IMR-90 (cell line): ENCODE data around the gene MCF2L. TPM values are rescaled to one million over a fixed set of nuclear protein-coding genes. Genes with fewer than 3 reads are reported as not detected.

Source experiments
- ATAC-seq: fragments of 200-7000 bp; cut with Tn5 transposase; 2 replicates; pipeline ENCODE4 v1.9.1; 2020; ENCODE audit warnings: low read depth, mild to moderate bottlenecking, moderate library complexity
- BruUV-seq: library from RNA; stranded (reverse); fragments of 400-500 nt; replicated peaks from 2 replicates; lab custom pipeline; 2021; lab: Mats Ljungman, UMichigan
- CTCF ChIA-PET: fragments of 300-600 bp; formaldehyde crosslinking; extraction: SDS; loops from one replicate; lab custom pipeline; 2021; ENCODE audit warnings: antibody characterized with exemption; lab: Yijun Ruan, JAX
- POLR2A ChIA-PET: fragments of 300-600 bp; sonication (Branson Sonifier 250); formaldehyde crosslinking; loops from one replicate; lab custom pipeline; 2022; ENCODE audit warnings: antibody characterized with exemption; ENCODE audit not compliant: unreplicated experiment; lab: Charles Lee
- DNase-seq: peaks from one replicate; pipeline ENCODE4 v3.0.0; 2013
- H2AFZ ChIP-seq: replicated peaks from 2 replicates; pipeline ENCODE3; 2013; ENCODE audit warnings: low read length, mild to moderate bottlenecking; ENCODE audit not compliant: poor library complexity
- H2AK5ac ChIP-seq: 2 replicates; pipeline ENCODE4 v1.6.1; 2013; ENCODE audit warnings: low read depth, low read length, inconsistent platforms
- H2AK9ac ChIP-seq: replicated peaks from 2 replicates; pipeline ENCODE3; 2013; ENCODE audit warnings: mild to moderate bottlenecking, low read depth, low read length, moderate library complexity; ENCODE audit not compliant: poor library complexity
- H2BK120ac ChIP-seq: 2 replicates; pipeline ENCODE4 v1.6.1; 2013; ENCODE audit warnings: low read depth, low read length, inconsistent platforms
- H2BK15ac ChIP-seq: 3 replicates; pipeline ENCODE4 v1.6.1; 2013; ENCODE audit warnings: low read depth, low read length, inconsistent platforms
- H2BK20ac ChIP-seq: 2 replicates; pipeline ENCODE4 v1.6.1; 2013; ENCODE audit warnings: low read depth, mild to moderate bottlenecking, inconsistent platforms, low read length, moderate library complexity
- H2BK5ac ChIP-seq: 2 replicates; pipeline ENCODE4 v1.6.1; 2013; ENCODE audit warnings: mild to moderate bottlenecking, low read depth, low read length, inconsistent platforms; ENCODE audit not compliant: poor library complexity, severe bottlenecking
- H3K14ac ChIP-seq: replicated peaks from 2 replicates; pipeline ENCODE4 v1.6.1; 2013; ENCODE audit warnings: low read depth, low read length, inconsistent platforms
- H3K18ac ChIP-seq: 2 replicates; pipeline ENCODE4 v1.6.1; 2013; ENCODE audit warnings: low read depth, low read length, control low read depth
- H3K23ac ChIP-seq: 2 replicates; pipeline ENCODE4 v1.6.1; 2013; ENCODE audit warnings: low read depth, low read length, inconsistent platforms
- H3K27ac ChIP-seq: 2 replicates; pipeline ENCODE4 v1.5.1; 2013; ENCODE audit warnings: mild to moderate bottlenecking, control low read depth, low read length; ENCODE audit not compliant: insufficient read depth
- H3K27me3 ChIP-seq: 2 replicates; pipeline ENCODE4 v1.6.1; 2013; ENCODE audit warnings: low read length; ENCODE audit not compliant: control insufficient read depth, insufficient read depth
- H3K36me3 ChIP-seq: 2 replicates; pipeline ENCODE4 v1.6.1; 2013; ENCODE audit warnings: low read length, mixed read lengths; ENCODE audit not compliant: control insufficient read depth, insufficient read depth
- H3K4ac ChIP-seq: 2 replicates; pipeline ENCODE4 v1.6.1; 2013; ENCODE audit warnings: low read depth, low read length, inconsistent platforms
- H3K4me1 ChIP-seq: 2 replicates; pipeline ENCODE4 v1.6.1; 2013; ENCODE audit warnings: low read length, mixed read lengths; ENCODE audit not compliant: control insufficient read depth, insufficient read depth
- H3K4me2 ChIP-seq: 2 replicates; pipeline ENCODE4 v1.6.1; 2013; ENCODE audit warnings: low read depth, mild to moderate bottlenecking, control low read depth, low read length, moderate library complexity
- H3K4me3 ChIP-seq: 2 replicates; pipeline ENCODE4 v1.5.1; 2013; ENCODE audit warnings: low read depth, mild to moderate bottlenecking, control low read depth, low read length, moderate library complexity; ENCODE audit not compliant: insufficient read depth
- H3K56ac ChIP-seq: 2 replicates; pipeline ENCODE4 v1.6.1; 2013; ENCODE audit warnings: low read length, inconsistent platforms; ENCODE audit not compliant: insufficient read depth; ENCODE audit errors: extremely low read depth
- H3K79me1 ChIP-seq, 2 experiments: 2 replicates each; pipeline ENCODE4 v1.6.1; 2013; ENCODE audit warnings: low read length in 2 of 2, inconsistent platforms in 1 of 2, low read depth in 1 of 2
- H3K9ac ChIP-seq: 2 replicates; pipeline ENCODE4 v1.6.1; 2013; ENCODE audit warnings: low read depth, low read length, control low read depth
- H3K9me1 ChIP-seq: 2 replicates; pipeline ENCODE4 v1.6.1; 2013; ENCODE audit warnings: low read length, inconsistent platforms; ENCODE audit not compliant: insufficient read depth
- H3K9me3 ChIP-seq: 2 replicates; pipeline ENCODE4 v1.6.1; 2013; ENCODE audit warnings: low read length; ENCODE audit not compliant: control insufficient read depth, insufficient read depth
- H4K20me1 ChIP-seq: 2 replicates; pipeline ENCODE4 v1.6.1; 2013; ENCODE audit warnings: low read length, inconsistent platforms; ENCODE audit not compliant: insufficient read depth
- H4K5ac ChIP-seq: 2 replicates; pipeline ENCODE4 v1.6.1; 2013; ENCODE audit warnings: mild to moderate bottlenecking, low read depth, low read length, control low read depth
- H4K8ac ChIP-seq, 2 experiments: 2 replicates each; pipeline ENCODE4 v1.6.1; 2013; ENCODE audit warnings: low read depth in 2 of 2, low read length in 2 of 2, control low read depth in 1 of 2, inconsistent platforms in 1 of 2
- H4K91ac ChIP-seq: 2 replicates; pipeline ENCODE4 v1.6.1; 2013; ENCODE audit warnings: low read depth, low read length, inconsistent platforms; ENCODE audit not compliant: insufficient read depth
- MAZ ChIP-seq: IDR thresholded peaks from 2 replicates; pipeline ENCODE4 v1.6.1; 2012; ENCODE audit warnings: low read depth, mild to moderate bottlenecking, low read length, improper control_type of control experiment, moderate library complexity, borderline replicate concordance
- RAD21 ChIP-seq: IDR thresholded peaks from 2 replicates; pipeline ENCODE4 v1.6.1; 2012; ENCODE audit warnings: low read length, improper control_type of control experiment
- WGBS, 2 experiments: methylation state at CpG; one replicate each; pipeline versions ENCODE4 v1.1.5 to v1.1.7; 2013; ENCODE audit warnings: missing lambda C conversion rate in 2 of 2; ENCODE audit not compliant: insufficient read length in 1 of 2; ENCODE audit errors: extremely low coverage in 2 of 2; 5-methylcytosine and 5-hydroxymethylcytosine counted together
- dilution Hi-C: fragments of 300-500 bp; cut with HindIII; formaldehyde crosslinking; loops from one replicate; pipeline ENCODE4 v1.14.3; 2018; ENCODE audit warnings: low sequenced_read_pairs; ENCODE audit not compliant: unreplicated experiment
- in situ Hi-C: fragments of 300-500 bp; cut with MboI; formaldehyde crosslinking; loops from 3 replicates; pipeline ENCODE4 v1.14.3; 2019; ENCODE audit warnings: low sequenced_read_pairs, inconsistent platforms, mixed read lengths
- intact Hi-C: fragments of 100-400 bp; cut with micrococcal nuclease; formaldehyde crosslinking; loops from 2 replicates; pipeline ENCODE4 v1.10.0; 2022
- polyA plus RNA-seq, 3 experiments: library from polyadenylated mRNA; depleted of rRNA; stranded (reverse); fragments of >200 nt; gene quantifications; 2 replicates each; pipeline ENCODE4 v1.2.3, GENCODE V29; 2012; ENCODE audit warnings: low replicate concordance in 1 of 3
- total RNA-seq: library from RNA; depleted of rRNA; stranded (reverse); fragments of >200 nt; gene quantifications from 2 replicates; pipeline ENCODE4 v1.2.3, GENCODE V29; 2012

MCF2L gene
- total and polyA plus RNA-seq, 2 of the 4 experiments (the other 2 are of a cell fraction): 0.18 TPM; not detected in 1

DNA sequence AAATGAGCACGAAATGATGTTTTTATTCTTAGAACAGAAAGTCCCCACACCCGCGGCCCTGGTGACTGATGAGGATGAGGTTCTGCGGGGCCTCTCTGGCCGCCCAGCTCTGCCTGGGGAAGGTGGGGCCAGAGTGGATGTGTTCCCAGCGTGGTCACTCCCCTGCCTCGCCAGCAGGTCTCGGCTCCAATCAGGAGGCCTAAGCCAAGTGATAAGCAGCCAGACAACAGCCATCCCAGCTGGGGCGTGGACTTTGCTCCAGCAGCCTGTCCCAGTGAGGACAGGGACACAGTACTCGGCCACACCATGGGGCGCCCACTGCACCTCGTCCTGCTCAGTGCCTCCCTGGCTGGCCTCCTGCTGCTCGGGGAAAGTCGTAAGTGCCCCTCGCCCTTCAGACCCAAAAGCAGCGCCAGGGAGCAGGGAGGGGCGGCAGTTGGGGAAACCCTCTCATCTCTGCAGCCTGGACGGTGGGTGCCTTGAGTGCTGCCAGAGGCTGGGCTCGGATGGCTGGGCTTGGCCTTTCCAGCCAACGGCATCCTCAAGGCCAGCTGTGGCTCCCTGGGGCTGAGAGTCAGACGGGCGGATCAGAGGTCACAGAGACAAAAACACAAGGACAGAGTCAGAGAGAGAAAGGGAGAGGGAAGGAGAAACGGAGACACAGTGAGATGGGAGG lies 153.7 kb downstream of the MCF2L start, which contains the start of gene F10:
Gene F10, plus strand, starts transcription at position 250 of the 676 bp plus-strand sequence. Its CDS starts 57 bp downstream, at position 307.
- H3K9me3 ChIP-seq: no peaks in the 10 kb centered on the region
- no peak within 1 kb of the TSS for H2BK15ac ChIP-seq
- peak within 1 kb of the TSS; percentile 65 for H3K4me2 ChIP-seq
- in situ Hi-C loops (no loop called here), intact Hi-C loops (no loop called here), dilution Hi-C loops (no loop called here)
- peaks cover 11% of the 10 kb centered on the region; the same call in 1 of the 2 replicates for H3K9me1 ChIP-seq
- H2BK5ac ChIP-seq: no peak within 1 kb of the TSS
- H3K18ac ChIP-seq: no peak within 1 kb of the TSS
- peak within 1 kb of the TSS; percentile 66 for H3K4ac ChIP-seq
- peak; percentile 100 for ATAC-seq
- H3K27ac ChIP-seq: peak within 1 kb of the TSS; percentile 0; the same call in 1 of the 2 replicates
- ChIA-PET CTCF (no interaction called here), POLR2A (no interaction called here)
- no peak within 1 kb of the TSS for H3K56ac ChIP-seq
- peak within 1 kb of the TSS; percentile 44 for H3K4me3 ChIP-seq
- peak within 1 kb of the TSS; percentile 94 for H2AFZ ChIP-seq
- H3K9ac ChIP-seq: peak within 1 kb of the TSS; percentile 26
- peak within 1 kb of the TSS; percentile 44 for H2AK9ac ChIP-seq
- H2AK5ac ChIP-seq: peak within 1 kb of the TSS; percentile 51
- H3K79me1 ChIP-seq: no peaks in the 10 kb centered on the region
- no peaks in the 10 kb centered on the region for H4K20me1 ChIP-seq
- peak within 1 kb of the TSS; percentile 42 to 55; a peak in 3 of 4 replicates for H4K8ac ChIP-seq
- H3K4me1 ChIP-seq: peaks cover 3% of the 10 kb centered on the region; the same call in 1 of the 2 replicates
- 0 out of 2 replicates have a peak within 1 kb of the TSS, but pooled peaks have one; percentile 19 for H3K14ac ChIP-seq
- H4K91ac ChIP-seq: peak within 1 kb of the TSS; percentile 15
- peaks cover 2% of the 10 kb centered on the region; the same call in 1 of the 2 replicates for H3K27me3 ChIP-seq
- WGBS, 2 experiments: 30% methylated on average over 6 of the region's 23 CpGs; no CpG with 5 or more reads in 1 of the 2 experiments
- H4K5ac ChIP-seq: peak within 1 kb of the TSS; percentile 31
- peak; percentile 20; the same call in 1 of the 2 replicates for TF ChIP-seq MAZ
- no peak for TF ChIP-seq RAD21
- H3K36me3 ChIP-seq: no peaks in the 10 kb centered on the region
- BruUV-seq: no TSS peak
- peak; percentile 75 for DNase-seq
- H2BK20ac ChIP-seq: no peak within 1 kb of the TSS
- H2BK120ac ChIP-seq: peak within 1 kb of the TSS; percentile 2; the same call in 1 of the 2 replicates
- peak within 1 kb of the TSS; percentile 12; the same call in 1 of the 2 replicates for H3K23ac ChIP-seq
